HG02763 (cell line): ENCODE measurements around the gene KCNA2.

Experiments used
- ATAC-seq: cut with Tn5 transposase; IDR thresholded peaks from one replicate; pipeline ENCODE4 v1.9.1; 2021; ENCODE audit warnings: mild to moderate bottlenecking, moderate library complexity; ENCODE audit not compliant: unreplicated experiment

KCNA2 gene

GRCh38 chr1:110573314-110573713 is 32.8 kb downstream of the KCNA2 start:
- no peak for ATAC-seq

DNA sequence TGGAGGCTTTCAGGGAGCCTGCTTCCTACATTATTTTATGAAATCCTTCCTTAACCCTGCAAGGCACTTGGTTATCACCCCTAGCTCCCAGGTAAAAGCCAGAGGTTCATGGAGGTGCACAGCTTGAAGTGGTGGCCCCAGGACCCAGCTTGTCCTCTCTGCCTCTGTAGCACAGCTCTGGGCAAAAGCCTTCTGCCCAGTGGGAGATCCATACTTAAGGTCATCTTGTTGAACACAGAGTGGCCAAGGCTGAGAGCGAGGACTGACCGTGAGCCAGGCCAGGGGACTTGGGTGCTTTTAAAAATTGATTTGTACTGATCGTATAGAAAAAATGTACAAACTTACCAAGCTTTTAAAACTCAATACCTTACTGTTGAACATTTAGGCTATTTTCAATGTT is 33.4 kb downstream of the KCNA2 start:
- no peak for ATAC-seq

GRCh38 chr1:110570901-110571300 is 35.3 kb downstream of the KCNA2 start:
- ATAC-seq: no peak

DNA sequence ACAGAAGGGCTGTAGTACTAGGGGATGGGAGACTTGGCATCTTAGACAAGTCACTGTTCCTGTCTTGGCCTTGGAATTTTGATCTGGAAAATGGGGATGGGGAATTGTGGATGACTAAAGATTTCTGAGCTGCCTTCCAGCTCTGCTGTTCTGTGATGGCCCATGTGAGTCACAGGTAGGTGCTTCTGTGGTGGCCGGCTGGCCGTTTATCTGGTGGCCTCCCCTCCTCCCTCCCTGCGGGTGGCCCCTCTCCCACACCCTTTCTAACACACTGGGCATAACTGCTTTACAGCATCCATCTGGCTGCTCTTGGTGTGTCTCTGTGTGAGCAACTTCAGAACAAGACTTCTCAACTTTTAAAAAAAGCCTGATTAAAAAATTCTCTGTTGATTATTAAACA is 35.9 kb downstream of the KCNA2 start:
- no peak for ATAC-seq

GRCh38 chr1:110566836-110567235 is 39.3 kb downstream of the KCNA2 start:
- ATAC-seq: no peak

DNA sequence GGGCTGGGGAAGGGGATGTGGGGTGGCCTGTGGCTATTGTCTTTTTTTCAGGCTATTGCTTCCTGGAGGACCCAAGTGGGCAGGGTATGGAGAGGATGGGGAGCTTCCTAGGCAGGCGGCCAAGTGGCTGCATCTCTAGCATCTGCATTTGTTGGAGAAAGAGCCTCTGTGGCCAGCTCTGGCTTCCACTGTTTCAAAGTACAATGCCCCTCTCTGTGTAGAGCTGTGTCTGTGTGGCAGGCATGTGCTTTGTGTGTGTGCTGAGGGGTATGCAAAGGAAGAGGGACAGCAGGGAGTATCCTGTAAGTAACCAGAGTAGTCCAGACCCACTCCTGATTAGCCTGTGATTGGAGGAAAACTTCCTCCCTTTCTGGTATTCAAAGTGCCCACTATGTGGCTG is 40.6 kb downstream of the KCNA2 start:
- ATAC-seq: no peak

- ATAC-seq: no peak
These were observed 43.1 kb downstream of the KCNA2 start for GRCh38 chr1:110563089-110563488.

GRCh38 chr1:110561596-110561995 is 44.6 kb downstream of the KCNA2 start:
- ATAC-seq: no peak

GRCh38 chr1:110559157-110559556 is 47.0 kb downstream of the KCNA2 start:
- ATAC-seq: no peak

DNA sequence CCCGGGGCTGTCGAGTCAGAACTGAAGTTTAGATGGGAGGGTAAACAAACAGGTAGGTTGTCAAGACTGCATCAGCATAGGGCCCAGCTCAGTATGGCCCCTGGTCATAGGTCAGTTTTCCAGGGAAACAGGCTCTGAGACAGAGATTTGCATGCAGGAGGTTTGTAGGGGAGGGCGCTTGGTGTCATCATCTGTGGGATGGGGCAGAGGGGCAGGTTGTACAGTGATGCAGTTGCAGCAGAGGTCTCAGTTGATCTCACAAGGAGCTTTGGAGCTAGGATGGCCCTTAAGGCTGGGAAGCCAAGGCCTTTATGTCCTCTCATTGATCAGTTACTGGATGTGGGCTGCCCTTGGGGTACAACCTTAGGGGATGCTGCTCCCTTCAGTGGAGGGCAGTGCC is 48.7 kb downstream of the KCNA2 start:
- no peak for ATAC-seq

DNA sequence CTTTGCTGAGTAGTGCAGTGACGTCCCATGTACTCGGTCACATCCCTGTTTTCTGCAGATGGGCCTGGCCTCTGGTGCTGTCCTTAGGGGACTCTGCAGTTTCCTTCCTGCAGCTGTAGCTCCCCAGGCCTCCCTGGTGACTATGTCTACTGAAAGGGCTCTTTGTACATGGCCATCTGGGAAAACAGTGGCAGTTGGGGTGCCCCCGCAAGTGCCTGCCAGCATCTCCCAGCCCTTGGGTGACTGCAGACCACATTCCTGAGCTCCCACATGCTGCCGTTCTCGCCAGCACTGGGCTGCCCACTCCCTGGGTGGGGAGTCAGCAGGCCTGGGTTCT is 49.7 kb downstream of the KCNA2 start:
- no peak for ATAC-seq

DNA sequence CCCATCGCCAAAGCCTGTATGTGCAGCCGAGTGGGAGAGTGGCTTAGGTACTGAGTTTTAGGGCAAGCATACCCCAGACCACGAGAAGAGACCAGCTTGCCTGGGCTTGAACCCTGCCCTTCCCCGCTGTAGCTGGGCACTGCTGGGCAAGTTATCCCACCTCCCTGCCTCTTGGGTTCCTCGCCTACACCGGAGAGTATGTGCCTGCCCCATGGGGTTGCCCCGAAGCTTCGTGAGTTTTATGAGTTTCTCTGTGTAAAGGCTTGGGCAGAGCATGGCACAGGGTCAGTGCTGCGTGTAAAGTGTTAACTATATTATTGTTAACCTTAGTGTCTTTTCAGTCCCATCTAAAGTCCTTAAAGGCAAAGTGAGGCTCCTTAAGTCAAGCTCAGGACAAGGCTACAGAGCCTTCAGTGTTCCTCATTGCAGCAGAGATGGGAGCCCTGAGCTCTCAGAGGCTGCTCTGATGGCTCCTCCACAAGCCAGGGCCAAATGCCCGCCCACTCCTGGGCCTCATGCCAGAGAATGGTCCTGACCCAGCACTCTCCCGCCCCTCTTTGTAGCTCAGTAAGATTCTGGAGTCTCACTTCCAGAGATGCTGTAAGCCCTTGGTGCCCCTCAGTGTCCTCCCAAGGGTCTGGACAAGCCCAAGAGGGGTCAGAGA is 50.2 kb downstream of the KCNA2 start:
- no peak for ATAC-seq

DNA sequence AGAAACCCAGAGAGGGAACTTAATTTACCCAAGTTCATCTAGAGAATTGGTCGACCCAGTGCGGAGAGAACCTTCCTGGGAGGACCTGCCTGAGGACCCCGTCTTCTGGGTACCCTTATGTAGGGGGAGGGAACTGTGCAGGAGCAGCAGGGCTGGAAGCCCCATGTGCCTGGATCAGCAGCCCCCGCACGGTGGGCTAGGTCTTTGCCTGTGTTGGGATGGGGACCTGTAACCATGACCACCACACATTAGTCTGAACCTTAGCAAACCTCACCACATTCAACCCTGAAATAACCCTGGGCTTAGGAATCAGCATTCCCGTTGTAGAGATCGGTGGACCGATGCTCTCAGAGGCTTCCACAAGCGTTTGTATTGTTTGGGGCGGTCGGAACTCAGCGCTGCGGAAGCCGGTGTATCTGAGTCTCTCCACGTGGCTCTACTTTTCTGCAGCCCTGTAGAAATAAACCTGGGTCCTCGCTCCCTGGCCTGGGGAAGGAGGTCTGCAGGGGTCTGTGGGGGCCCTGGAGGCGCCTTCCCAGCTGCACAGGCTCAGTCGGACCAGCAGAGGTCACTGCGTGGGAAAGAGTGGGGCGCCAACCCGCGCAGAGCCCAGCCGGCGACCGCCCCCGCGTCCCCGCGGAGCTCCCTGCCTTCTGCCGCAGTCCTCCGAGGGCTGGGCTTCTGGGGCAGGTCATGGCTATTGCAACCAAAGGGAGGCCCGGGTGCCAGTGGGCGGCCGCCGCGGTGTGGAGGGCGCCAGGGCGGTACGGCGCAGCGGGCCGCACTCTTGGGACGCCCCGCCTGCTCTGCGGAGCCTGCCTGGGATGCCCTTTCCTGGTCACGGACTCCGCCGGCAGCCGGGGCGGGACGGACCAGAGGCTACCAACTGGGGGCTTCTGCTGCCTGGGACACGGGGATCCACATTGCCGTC is 51.0 kb downstream of the KCNA2 start:
- ATAC-seq: no peak

- no peak for ATAC-seq
These were observed 54.8 kb downstream of the KCNA2 start for GRCh38 chr1:110551278-110551809.

DNA sequence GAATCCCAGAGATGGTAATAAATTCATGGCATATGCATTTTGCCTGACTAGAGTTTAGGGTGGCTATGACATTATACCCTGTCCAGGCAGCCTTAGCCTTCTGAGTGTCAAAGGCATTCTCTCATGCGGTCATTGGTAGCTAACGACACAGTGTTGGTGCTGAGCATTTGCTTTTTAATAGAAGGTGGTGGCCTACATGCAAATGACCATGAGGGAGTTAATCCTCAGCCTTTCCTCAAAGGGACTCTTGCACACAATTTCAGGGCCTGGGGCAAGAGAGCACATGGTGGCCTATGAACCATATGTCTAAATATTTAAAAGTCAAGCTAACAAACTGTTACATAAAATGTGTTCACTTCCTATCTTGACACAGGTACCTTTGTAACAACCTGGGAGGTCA is 56.3 kb downstream of the KCNA2 start:
- no peak for ATAC-seq

DNA sequence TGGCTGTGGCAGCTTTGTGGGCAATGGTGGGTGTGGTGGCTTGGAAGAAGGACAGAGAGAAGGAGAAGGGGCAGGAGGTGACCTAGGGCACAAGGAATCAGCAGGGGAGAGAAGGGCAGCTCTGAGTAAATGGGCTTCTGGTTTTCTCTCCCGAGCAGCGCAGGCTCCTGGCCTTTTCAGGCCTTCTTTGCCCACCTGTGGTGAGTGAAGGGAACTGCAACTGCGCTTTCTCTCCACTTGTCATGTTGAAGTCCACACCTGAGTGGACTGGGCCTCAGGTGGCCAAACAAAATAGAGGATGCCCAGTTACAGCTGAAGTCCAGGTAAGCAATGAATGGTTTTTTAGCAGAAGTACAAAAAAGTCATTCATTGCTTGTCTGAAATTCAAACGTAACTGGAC is 57.8 kb downstream of the KCNA2 start:
- no peak for ATAC-seq

DNA sequence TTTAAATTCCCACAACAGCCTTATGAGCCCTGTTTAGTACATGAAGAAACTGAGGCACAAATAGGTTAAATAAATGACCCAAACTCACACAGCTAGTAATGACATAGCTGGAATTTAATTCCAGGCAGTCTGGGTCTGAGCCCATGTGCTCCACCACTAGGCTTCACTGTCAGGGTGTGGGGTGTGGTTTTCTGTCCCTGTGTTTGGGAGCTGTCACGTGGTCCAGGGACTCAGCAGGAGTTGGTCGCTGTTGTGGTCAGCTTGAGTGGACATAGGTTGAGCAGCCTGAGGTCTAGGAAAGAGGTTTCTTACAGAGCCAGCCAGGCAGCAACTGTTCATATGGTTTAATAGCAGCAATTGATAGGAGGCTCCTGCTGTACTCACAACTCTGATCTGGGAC is 59.1 kb downstream of the KCNA2 start:
- no peak for ATAC-seq

GRCh38 chr1:110545492-110545891 is 60.7 kb downstream of the KCNA2 start:
- ATAC-seq: no peak

DNA sequence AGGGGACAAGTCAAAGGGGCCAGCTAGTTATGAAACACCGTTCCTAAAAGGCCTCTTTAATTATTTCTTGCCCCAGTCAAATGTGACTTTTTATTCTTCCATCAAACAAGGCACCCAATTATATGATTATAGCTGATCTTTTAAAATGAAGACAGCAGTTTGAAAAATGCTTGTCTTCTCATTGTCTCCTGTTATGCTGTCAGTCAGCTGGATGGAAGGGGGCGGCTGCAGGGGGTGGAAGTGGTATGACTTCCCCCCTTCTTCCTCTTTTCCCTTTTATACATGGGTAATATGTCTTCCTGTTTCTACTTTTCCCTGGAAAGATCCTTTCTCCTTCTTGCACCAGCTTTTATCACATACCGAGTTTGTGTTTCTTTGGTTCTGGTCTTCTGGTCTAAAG is 61.4 kb downstream of the KCNA2 start:
- no peak for ATAC-seq
